ENCODE data around the gene KATNIP. TPM values are rescaled to one million over a fixed set of nuclear protein-coding genes. Genes with fewer than 3 reads are reported as not detected.

KATNIP gene
- total RNA-seq, 1 donor from 2014 or later, result 21.1 TPM

DNA sequence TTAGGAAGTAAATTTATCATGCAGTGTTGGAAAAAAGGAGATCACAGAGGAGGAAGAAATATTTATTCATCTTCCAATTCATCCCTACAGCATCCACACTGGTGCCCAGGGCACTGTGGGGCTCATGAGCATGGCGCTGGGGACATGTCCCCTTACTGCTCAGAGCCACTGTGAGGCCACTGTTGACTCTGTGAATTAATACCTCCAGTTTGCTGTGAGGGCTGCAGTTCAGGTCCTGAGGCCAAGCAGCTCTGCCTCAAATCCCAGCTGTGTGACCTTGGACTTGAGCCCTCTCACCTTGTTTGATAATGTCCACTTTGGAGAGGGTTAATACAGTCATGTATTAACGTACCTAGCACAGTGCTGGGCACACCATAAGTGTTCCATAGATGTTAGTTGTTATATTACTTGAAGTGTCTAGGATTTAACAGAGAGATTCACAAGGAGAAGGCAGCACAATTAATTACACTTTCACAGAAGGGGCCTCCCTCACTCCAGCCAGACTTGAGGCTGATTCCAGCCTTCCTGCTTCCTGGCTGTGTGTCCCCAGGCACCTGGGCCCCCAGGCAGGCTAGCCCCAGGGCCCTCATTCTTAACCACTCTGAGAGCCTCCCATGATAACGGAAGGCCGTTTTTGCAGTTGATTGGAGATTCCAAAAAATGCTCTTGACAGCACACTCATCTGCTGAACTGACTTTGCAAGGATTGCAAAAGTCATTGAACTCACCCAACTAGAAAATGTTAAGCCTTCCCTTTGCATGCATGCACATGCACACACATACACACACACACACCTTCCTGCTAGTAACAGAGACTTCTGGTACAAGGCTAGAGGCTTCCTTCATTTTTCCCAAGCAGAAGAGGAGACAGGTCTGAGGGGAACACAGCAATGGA is 29.4 kb downstream of the KATNIP start:
- H3K4me3 Mint-ChIP-seq (ENCODE audit: unreplicated experiment), result peak overlapping the region; percentile 29
- FAIRE-seq, result no peak

GRCh38 chr16:27582883-27583282 is 32.9 kb downstream of the KATNIP start:
- Histone ChIP-seq H3K27ac (ENCODE audit: low read depth, low read length) (no peak overlapping the region), H3K4me3 (ENCODE audit: insufficient read depth, low read depth, low read length) (no peak overlapping the region), H3K9me3 (ENCODE audit: insufficient read depth, low read depth, low read length) (no peaks in the 10 kb centered on the region), H3K79me2 (ENCODE audit: insufficient read depth, low read length) (no peaks in the 10 kb centered on the region), H3K4me1 (ENCODE audit: insufficient read depth, low read length) (peaks cover 12% of the 10 kb centered on the region), H3K36me3 (ENCODE audit: insufficient read depth, low read length) (no peaks in the 10 kb centered on the region), H3K27me3 (ENCODE audit: insufficient read depth, low read length) (no peaks in the 10 kb centered on the region), H4K20me1 (ENCODE audit: insufficient read depth, low read length) (no peaks in the 10 kb centered on the region), H3K9ac (ENCODE audit: low read length) (no peak overlapping the region), H2AFZ (ENCODE audit: low read depth, low read length) (no peak overlapping the region), H3K4me2 (ENCODE audit: low read length) (no peak overlapping the region)
- H3K27ac Mint-ChIP-seq (ENCODE audit: unreplicated experiment), result no peak overlapping the region
- FAIRE-seq (no peak), DNase-seq (ENCODE audit: low read depth) (no peak)
- H3K36me3 Mint-ChIP-seq (ENCODE audit: low read depth, unreplicated experiment), result peaks cover 27% of the 10 kb centered on the region
- peaks cover 19% of the 10 kb centered on the region for H3K4me1 Mint-ChIP-seq (ENCODE audit: low read depth, unreplicated experiment)
- H3K9me3 Mint-ChIP-seq (ENCODE audit: unreplicated experiment), result no peaks in the 10 kb centered on the region
- no peaks in the 10 kb centered on the region for H3K27me3 Mint-ChIP-seq (ENCODE audit: low read depth, unreplicated experiment)
- TF ChIP-seq CTCF (IDR thresholded peaks at IDR 0.05; ENCODE audit: insufficient read depth, low read depth, low read length) (no peak), EZH2 (IDR thresholded peaks at IDR 0.05; ENCODE audit: insufficient read depth, low read length) (no peak)
- no peak overlapping the region for H3K4me3 Mint-ChIP-seq (ENCODE audit: unreplicated experiment)

More for the DNA sequence above, 29.4 kb downstream of the KATNIP start:
- H3K4me3 ChIP-seq (ENCODE audit: insufficient read depth, low read depth, low read length), result no peak overlapping the region
- Mint-ChIP-seq H3K9me3 (ENCODE audit: unreplicated experiment) (no peaks in the 10 kb centered on the region), H3K27me3 (ENCODE audit: low read depth, unreplicated experiment) (no peaks in the 10 kb centered on the region), H3K36me3 (ENCODE audit: low read depth, unreplicated experiment) (peaks cover 24% of the 10 kb centered on the region), H3K4me1 (ENCODE audit: low read depth, unreplicated experiment) (peaks cover 19% of the 10 kb centered on the region), H3K27ac (ENCODE audit: unreplicated experiment) (peak overlapping the region; percentile 88)
- no peaks in the 10 kb centered on the region for H3K79me2 ChIP-seq (ENCODE audit: insufficient read depth, low read length)
- H3K4me1 ChIP-seq (ENCODE audit: insufficient read depth, low read length), result peaks cover 12% of the 10 kb centered on the region
- no peaks in the 10 kb centered on the region for H4K20me1 ChIP-seq (ENCODE audit: insufficient read depth, low read length)
- H3K9me3 ChIP-seq (ENCODE audit: insufficient read depth, low read depth, low read length), result no peaks in the 10 kb centered on the region
- TF ChIP-seq CTCF (IDR thresholded peaks at IDR 0.05; ENCODE audit: insufficient read depth, low read depth, low read length), result no peak
- TF ChIP-seq EZH2 (IDR thresholded peaks at IDR 0.05; ENCODE audit: insufficient read depth, low read length), result no peak
- no peaks in the 10 kb centered on the region for H3K27me3 ChIP-seq (ENCODE audit: insufficient read depth, low read length)
- peak overlapping the region; percentile 61 for H3K27ac ChIP-seq (ENCODE audit: low read depth, low read length)
- H3K4me2 ChIP-seq (ENCODE audit: low read length), result peak overlapping the region; percentile 47
- H2AFZ ChIP-seq (ENCODE audit: low read depth, low read length), result no peak overlapping the region
- DNase-seq (ENCODE audit: low read depth), result peak; percentile 32
- H3K9ac ChIP-seq (ENCODE audit: low read length), result peak overlapping the region; percentile 12
- H3K36me3 ChIP-seq (ENCODE audit: insufficient read depth, low read length), result no peaks in the 10 kb centered on the region

DNA sequence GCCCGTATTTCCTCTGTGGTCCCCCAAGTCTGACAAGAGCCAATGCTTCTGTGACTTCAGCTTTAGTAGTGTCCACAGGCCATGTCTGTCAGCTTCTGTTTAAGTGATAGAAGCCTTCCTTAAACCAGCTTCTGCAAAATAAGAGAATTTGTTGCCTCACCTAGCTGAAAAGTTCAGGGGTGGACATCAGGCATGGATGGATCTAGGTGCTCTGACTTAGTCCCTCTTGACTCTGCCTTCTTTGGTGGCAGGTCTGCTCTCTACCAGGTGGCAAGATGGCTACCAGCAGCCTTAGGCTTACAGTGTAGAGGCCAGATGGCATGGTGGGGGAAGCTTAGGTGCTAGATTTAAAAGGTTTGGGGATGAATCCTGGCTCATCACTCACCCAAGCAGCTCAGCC is 33.7 kb downstream of the KATNIP start:
- no peak overlapping the region for H3K27ac Mint-ChIP-seq (ENCODE audit: unreplicated experiment)
- Histone ChIP-seq H3K9me3 (ENCODE audit: insufficient read depth, low read depth, low read length) (no peaks in the 10 kb centered on the region), H3K79me2 (ENCODE audit: insufficient read depth, low read length) (no peaks in the 10 kb centered on the region), H3K9ac (ENCODE audit: low read length) (no peak overlapping the region), H3K27me3 (ENCODE audit: insufficient read depth, low read length) (no peaks in the 10 kb centered on the region), H3K4me3 (ENCODE audit: insufficient read depth, low read depth, low read length) (no peak overlapping the region), H3K36me3 (ENCODE audit: insufficient read depth, low read length) (no peaks in the 10 kb centered on the region), H4K20me1 (ENCODE audit: insufficient read depth, low read length) (no peaks in the 10 kb centered on the region), H3K27ac (ENCODE audit: low read depth, low read length) (no peak overlapping the region), H2AFZ (ENCODE audit: low read depth, low read length) (no peak overlapping the region), H3K4me1 (ENCODE audit: insufficient read depth, low read length) (peaks cover 12% of the 10 kb centered on the region), H3K4me2 (ENCODE audit: low read length) (no peak overlapping the region)
- TF ChIP-seq CTCF (IDR thresholded peaks at IDR 0.05; ENCODE audit: insufficient read depth, low read depth, low read length) (no peak), EZH2 (IDR thresholded peaks at IDR 0.05; ENCODE audit: insufficient read depth, low read length) (no peak)
- H3K9me3 Mint-ChIP-seq (ENCODE audit: unreplicated experiment), result no peaks in the 10 kb centered on the region
- H3K36me3 Mint-ChIP-seq (ENCODE audit: low read depth, unreplicated experiment), result peaks cover 27% of the 10 kb centered on the region
- no peaks in the 10 kb centered on the region for H3K27me3 Mint-ChIP-seq (ENCODE audit: low read depth, unreplicated experiment)
- H3K4me3 Mint-ChIP-seq (ENCODE audit: unreplicated experiment), result no peak overlapping the region
- DNase-seq (ENCODE audit: low read depth), result no peak
- FAIRE-seq, result no peak
- H3K4me1 Mint-ChIP-seq (ENCODE audit: low read depth, unreplicated experiment), result peaks cover 15% of the 10 kb centered on the region

Measured in astrocyte (in vitro differentiated cells and primary cell).